ENCODE measurements around the gene NDEL1.

NDEL1 gene

GRCh38 chr17:8506145-8506544 lies 70.5 kb downstream of the NDEL1 start:
- no peak for DNase-seq

GRCh38 chr17:8514801-8515200 lies 79.1 kb downstream of the NDEL1 start:
- DNase-seq, result no peak

Data from EL (cell line).